OCI-LY7 (cell line): ENCODE results near the gene PADI4. TPM values are rescaled to one million over a fixed set of nuclear protein-coding genes. Genes with fewer than 3 reads are reported as not detected.

ENCODE experiments used
- BruUV-seq: library from RNA; stranded (reverse); fragments of 400-500 nt; replicated peaks from 2 replicates; lab custom pipeline; 2021; lab: Mats Ljungman, UMichigan
- CTCF ChIA-PET: fragments of 300-600 bp; sonication (Branson Sonifier 250); formaldehyde crosslinking; loops from one replicate; lab custom pipeline; 2022; ENCODE audit warnings: antibody characterized with exemption; ENCODE audit not compliant: unreplicated experiment; lab: Charles Lee
- POLR2A ChIA-PET: fragments of 300-600 bp; sonication (Branson Sonifier 250); formaldehyde crosslinking; loops from one replicate; lab custom pipeline; 2022; ENCODE audit warnings: antibody characterized with exemption; lab: Charles Lee
- DNase-seq: peaks from one replicate; pipeline ENCODE4 v3.0.0-alpha.2; 2015; ENCODE audit warnings: low spot score
- H2AFZ ChIP-seq: fragments of 200-600 bp; sonication (generic), shearing (Covaris generic); 2 replicates; pipeline ENCODE4 v1.6.1; 2014; ENCODE audit warnings: mild to moderate bottlenecking, antibody characterized with exemption, low read length, moderate library complexity
- H3K27ac ChIP-seq: fragments of 200-600 bp; sonication (generic); 2 replicates; pipeline ENCODE4 v1.5.1; 2014; ENCODE audit warnings: mixed run types, low read depth, mild to moderate bottlenecking, moderate library complexity, low read length, inconsistent platforms; ENCODE audit not compliant: poor library complexity, severe bottlenecking
- H3K36me3 ChIP-seq: fragments of 200-600 bp; sonication (generic); 2 replicates; pipeline ENCODE4 v1.6.1; 2014; ENCODE audit warnings: mild to moderate bottlenecking, antibody characterized with exemption, low read length, moderate library complexity, mixed read lengths; ENCODE audit not compliant: insufficient read depth
- H3K4me1 ChIP-seq: fragments of 200-600 bp; sonication (generic); 2 replicates; pipeline ENCODE4 v1.5.1; 2014; ENCODE audit warnings: mild to moderate bottlenecking, low read length; ENCODE audit not compliant: insufficient read depth, poor library complexity, severe bottlenecking
- H3K4me2 ChIP-seq: fragments of 200-600 bp; sonication (generic); 2 replicates; pipeline ENCODE4 v1.6.1; 2014; ENCODE audit warnings: mild to moderate bottlenecking, low read length
- H3K4me3 ChIP-seq: fragments of 200-600 bp; sonication (generic); 2 replicates; pipeline ENCODE4 v1.5.1; 2014; ENCODE audit warnings: mild to moderate bottlenecking, low read depth, low read length; ENCODE audit not compliant: poor library complexity, severe bottlenecking
- H3K79me2 ChIP-seq: fragments of 200-600 bp; sonication (generic); 2 replicates; pipeline ENCODE4 v1.6.1; 2016; ENCODE audit warnings: low read depth, mild to moderate bottlenecking, low read length, moderate library complexity, mixed read lengths; ENCODE audit not compliant: insufficient read depth
- H3K9me2 ChIP-seq: fragments of 200-600 bp; sonication (generic); 2 replicates; pipeline ENCODE4 v1.6.1; 2016; ENCODE audit warnings: mild to moderate bottlenecking, low read length, mixed read lengths; ENCODE audit not compliant: insufficient read depth
- H3K9me3 ChIP-seq: fragments of 200-600 bp; sonication (generic); 2 replicates; pipeline ENCODE4 v1.6.1; 2014; ENCODE audit warnings: mild to moderate bottlenecking, mixed run types, low read length, mixed read lengths
- H4K20me1 ChIP-seq: fragments of 200-600 bp; sonication (generic); 2 replicates; pipeline ENCODE4 v1.6.1; 2014; ENCODE audit warnings: mild to moderate bottlenecking, antibody characterized with exemption, low read length, moderate library complexity, mixed read lengths; ENCODE audit not compliant: insufficient read depth
- CTCF ChIP-seq: fragments of 200-600 bp; sonication (generic); conservative IDR thresholded peaks from 2 replicates; pipeline ENCODE4 v1.5.1; 2014; ENCODE audit warnings: mild to moderate bottlenecking, antibody characterized with exemption, low read length, moderate library complexity, mixed read lengths
- EZH2phosphoT487 ChIP-seq: fragments of 200-600 bp; sonication (generic); IDR thresholded peaks from 2 replicates; pipeline ENCODE4 v1.6.1; 2018; ENCODE audit warnings: low read depth, borderline replicate concordance, mild to moderate bottlenecking, mixed run types, antibody characterized with exemption, low read length, moderate library complexity, mixed read lengths
- intact Hi-C: fragments of 100-400 bp; cut with micrococcal nuclease; formaldehyde crosslinking; loops from one replicate; pipeline ENCODE4 v1.10.0; 2022; ENCODE audit not compliant: unreplicated experiment
- microRNA-seq: library from miRNA; unstranded; fragments of <30 nt; microRNA quantifications from one replicate; pipeline ENCODE4 v1.2.0, GENCODE V29; 2022; ENCODE audit warnings: borderline replicate concordance
- small RNA-seq: library from RNA; depleted of rRNA; stranded (forward); fragments of <200 nt; gene quantifications from one replicate; pipeline ENCODE3, GENCODE V24; 2014
- total RNA-seq, 2 experiments: library from RNA; depleted of rRNA in 1 of 2; stranded (reverse); fragments of >200 nt in 1 of 2; shearing (Covaris generic) in 1 of 2; gene quantifications; 2 replicates each; pipeline ENCODE4 v1.2.3, GENCODE V29; 2014 to 2022

PADI4 gene
- total RNA-seq, 2 experiments from 2014 or later = 0.19 TPM; not detected in 1

- TF ChIP-seq CTCF (no peak), EZH2phosphoT487 (no peak)
- no peaks in the 10 kb centered on the region for H3K9me2 ChIP-seq
- H2AFZ ChIP-seq = no peak overlapping the region
- H4K20me1 ChIP-seq = 0 out of 2 replicates have a peak, but pooled peaks cover 6% of the 10 kb centered on the region
- no peaks in the 10 kb centered on the region for H3K9me3 ChIP-seq
- ChIA-PET POLR2A (no interaction called here), CTCF (no interaction called here)
- H3K4me2 ChIP-seq = no peak overlapping the region
- no peak for DNase-seq
- no peak overlapping the region for H3K27ac ChIP-seq
- no peak overlapping the region for H3K4me3 ChIP-seq
- intact Hi-C loops = no loop called here
- H3K79me2 ChIP-seq = no peaks in the 10 kb centered on the region
- BruUV-seq = no TSS peak
- peaks cover 86% of the 10 kb centered on the region for H3K36me3 ChIP-seq
- no peaks in the 10 kb centered on the region for H3K4me1 ChIP-seq
Observed at GRCh38 chr1:17409391-17409811, 101.4 kb downstream of the PADI4 start.

GRCh38 chr1:17412093-17412870, 104.3 kb downstream of the PADI4 start:
- Histone ChIP-seq H4K20me1 (0 out of 2 replicates have a peak, but pooled peaks cover 6% of the 10 kb centered on the region), H3K36me3 (peaks cover 99% of the 10 kb centered on the region), H3K27ac (no peak overlapping the region), H3K4me2 (no peak overlapping the region), H2AFZ (no peak overlapping the region), H3K4me1 (no peaks in the 10 kb centered on the region), H3K9me2 (no peaks in the 10 kb centered on the region), H3K9me3 (no peaks in the 10 kb centered on the region), H3K79me2 (no peaks in the 10 kb centered on the region), H3K4me3 (no peak overlapping the region)
- CTCF ChIA-PET = no interaction called here
- intact Hi-C loops = no loop called here
- DNase-seq = no peak
- POLR2A ChIA-PET = no interaction called here
- BruUV-seq = no TSS peak
- no peak for TF ChIP-seq CTCF
- TF ChIP-seq EZH2phosphoT487 = no peak

Small RNA genes lying within 50 kb of the gene (microRNA-seq; reads per million reads assigned to microRNA genes)
- gene MIR3972 = not detected

Small RNA genes lying within 50 kb of the gene (small RNA-seq; reads per million reads assigned to genes)
- not detected for gene MIR3972

Other genes starting within 250 kb of the PADI4 start
- not detected in 2 replicates for gene PADI2, start 188.7 kb upstream of the PADI4 start, total RNA-seq (2014; rRNA removed; shearing (Covaris generic))
- gene PADI2, start 188.7 kb upstream of the PADI4 start, total RNA-seq (2022) = 0.08 TPM in 1 of 2 replicates, not detected in the other
- gene PADI1, start 103.1 kb upstream of the PADI4 start, total RNA-seq (2014; rRNA removed; shearing (Covaris generic)) = not detected in 2 replicates
- gene PADI1, start 103.1 kb upstream of the PADI4 start, total RNA-seq (2022) = not detected in 2 replicates
- not detected in 2 replicates for gene PADI3, start 59.1 kb upstream of the PADI4 start, total RNA-seq (2014; rRNA removed; shearing (Covaris generic))
- not detected in 2 replicates for gene PADI3, start 59.1 kb upstream of the PADI4 start, total RNA-seq (2022)
- gene PADI6, start 64.0 kb downstream of the PADI4 start, total RNA-seq (2014; rRNA removed; shearing (Covaris generic)) = not detected in 2 replicates
- gene PADI6, start 64.0 kb downstream of the PADI4 start, total RNA-seq (2022) = not detected in 2 replicates
- 125 and 139 TPM in 2 replicates for gene RCC2, start 131.5 kb downstream of the PADI4 start, total RNA-seq (2014; rRNA removed; shearing (Covaris generic))
- 250 and 271 TPM in 2 replicates for gene RCC2, start 131.5 kb downstream of the PADI4 start, total RNA-seq (2022)
- 0.39 TPM in 1 of 2 replicates, not detected in the other for gene ARHGEF10L, start 231.5 kb downstream of the PADI4 start, total RNA-seq (2014; rRNA removed; shearing (Covaris generic))
- 2.3 and 2.4 TPM in 2 replicates for gene ARHGEF10L, start 231.5 kb downstream of the PADI4 start, total RNA-seq (2022)